HG02981 (cell line): ENCODE measurements around the gene TPK1.
A peak's percentile ranks its signal among the peaks of the same experiment; 100 is the strongest.
"Not testable (repeated sequence)": the region's sequence is repeated elsewhere in the genome, so short reads cannot be mapped to it uniquely, and the experiment has no call there.

Experiments used
- ATAC-seq: cut with Tn5 transposase; IDR thresholded peaks from one replicate; pipeline ENCODE4 v1.9.1; 2021; ENCODE audit warnings: mild to moderate bottlenecking, moderate library complexity; ENCODE audit not compliant: unreplicated experiment

Gene TPK1

GRCh38 chr7:144780071-144780608 lies 55.7 kb downstream of the TPK1 start:
- no peak for ATAC-seq

- not testable (repeated sequence) for ATAC-seq
These were observed 58.0 kb downstream of the TPK1 start for GRCh38 chr7:144777889-144778288.

- no peak for ATAC-seq
These were observed 58.6 kb downstream of the TPK1 start for GRCh38 chr7:144777005-144777839.

- ATAC-seq, result no peak
These were observed 59.4 kb downstream of the TPK1 start for GRCh38 chr7:144776447-144776846.

- no peak for ATAC-seq
These were observed 60.1 kb downstream of the TPK1 start for GRCh38 chr7:144775749-144776148.

GRCh38 chr7:144771927-144772326 lies 63.9 kb downstream of the TPK1 start:
- ATAC-seq, result no peak

- ATAC-seq, result no peak
These were observed 64.7 kb downstream of the TPK1 start for GRCh38 chr7:144771174-144771573.

- no peak for ATAC-seq
These were observed 66.5 kb downstream of the TPK1 start for GRCh38 chr7:144769352-144769751.

- ATAC-seq, result no peak
These were observed 67.2 kb downstream of the TPK1 start for GRCh38 chr7:144768633-144769032.

- ATAC-seq, result no peak
These were observed 72.6 kb downstream of the TPK1 start for GRCh38 chr7:144763291-144763690.

GRCh38 chr7:144762853-144763252 lies 73.0 kb downstream of the TPK1 start:
- no peak for ATAC-seq

GRCh38 chr7:144761493-144761892 lies 74.4 kb downstream of the TPK1 start:
- no peak for ATAC-seq

- no peak for ATAC-seq
These were observed 76.2 kb downstream of the TPK1 start for GRCh38 chr7:144759653-144760052.

- ATAC-seq, result no peak
These were observed 87.9 kb downstream of the TPK1 start for GRCh38 chr7:144747936-144748335.

GRCh38 chr7:144738708-144739314 lies 97.0 kb downstream of the TPK1 start:
- ATAC-seq, result peak; percentile 92

- ATAC-seq, result no peak
These were observed 97.7 kb downstream of the TPK1 start for GRCh38 chr7:144738146-144738545.

- ATAC-seq, result no peak
These were observed 98.9 kb downstream of the TPK1 start for GRCh38 chr7:144736880-144737493.

GRCh38 chr7:144735505-144736276 lies 100.2 kb downstream of the TPK1 start:
- ATAC-seq, result no peak

GRCh38 chr7:144731661-144732351 lies 104.0 kb downstream of the TPK1 start:
- no peak for ATAC-seq

GRCh38 chr7:144730224-144730623 lies 105.6 kb downstream of the TPK1 start:
- ATAC-seq, result no peak
